HepG2 (cell line): ENCODE measurements around the gene ZNF83. TPM values are rescaled to one million over a fixed set of nuclear protein-coding genes. Genes with fewer than 3 reads are reported as not detected.

ENCODE experiments used
- ATAC-seq: fragments of 200-7000 bp; cut with Tn5 transposase; 3 replicates; pipeline ENCODE4 v1.9.1; 2020; ENCODE audit warnings: mild to moderate bottlenecking, moderate library complexity
- BruUV-seq: library from RNA; stranded (reverse); fragments of 400-500 nt; replicated peaks from 2 replicates; lab custom pipeline; 2021; lab: Mats Ljungman, UMichigan
- CTCF ChIA-PET: fragments of 300-600 bp; formaldehyde crosslinking; extraction: SDS; loops from one replicate; lab custom pipeline; 2021; ENCODE audit warnings: low total read pairs, inconsistent platforms, low intra/inter-chr PET ratio; lab: Yijun Ruan, JAX
- POLR2A ChIA-PET: fragments of 350-600 bp; sonication (Branson Sonifier 250); formaldehyde crosslinking; loops from one replicate; lab custom pipeline; 2020; ENCODE audit warnings: antibody characterized with exemption, inconsistent platforms; lab: Yijun Ruan, JAX
- DNase-seq: peaks from one replicate; pipeline ENCODE4 v3.0.0-alpha.2; 2015; ENCODE audit warnings: low spot score
- FAIRE-seq: peaks from 3 replicates; lab custom pipeline; 2011; peaks lifted over from hg19 to GRCh38; lab: Jason Lieb, UNC
- H2AFZ ChIP-seq: one replicate; pipeline ENCODE4 v1.6.1; 2011; ENCODE audit warnings: low read length, inconsistent platforms
- H3K27ac ChIP-seq: fragments of 300-600 bp; 3 replicates; pipeline ENCODE4 v1.8.0; 2011; ENCODE audit warnings: mixed run types, mild to moderate bottlenecking, mixed read lengths, low read length, inconsistent platforms; ENCODE audit not compliant: insufficient read depth; ENCODE audit errors: extremely low read length
- H3K27me3 ChIP-seq, 2 experiments: fragments of 200-600 bp in 1 of 2; 2 replicates in 1 of 2; 3 replicates in 1 of 2; pipeline versions ENCODE4 v1.6.0 to v1.8.0; 2011; ENCODE audit warnings: low read length in 2 of 2, mild to moderate bottlenecking in 2 of 2, moderate library complexity in 2 of 2, inconsistent platforms in 1 of 2; ENCODE audit not compliant: insufficient read depth in 2 of 2, control insufficient read depth in 1 of 2
- H3K36me3 ChIP-seq, 2 experiments: fragments of 200-600 bp in 1 of 2; replicated peaks in 1 of 2; 2 replicates in 1 of 2; 3 replicates in 1 of 2; pipeline versions ENCODE4 v1.5.1 to v1.8.0; 2011; ENCODE audit warnings: low read length in 2 of 2, inconsistent platforms in 1 of 2; ENCODE audit not compliant: insufficient read depth in 2 of 2, control insufficient read depth in 1 of 2
- H3K4me1 ChIP-seq: 2 replicates; pipeline ENCODE4 v1.5.1; 2012; ENCODE audit warnings: low read length, inconsistent platforms; ENCODE audit not compliant: insufficient read depth
- H3K4me2 ChIP-seq: 2 replicates; pipeline ENCODE4 v1.6.0; 2011; ENCODE audit warnings: low read depth, low read length, inconsistent platforms
- H3K4me3 ChIP-seq, 3 experiments: fragments of 200-600 bp in 1 of 3; sonication (generic), shearing (Covaris generic) in 1 of 3; replicated peaks in 1 of 3; 2 replicates each; pipeline ENCODE4 v1.5.1; 2011 to 2016; ENCODE audit warnings: low read length in 3 of 3, inconsistent platforms in 2 of 3, low read depth in 2 of 3, mild to moderate bottlenecking in 2 of 3, control low read depth in 1 of 3, mixed read lengths in 1 of 3; ENCODE audit not compliant: insufficient read depth in 1 of 3
- H3K79me2 ChIP-seq: one replicate; pipeline ENCODE4 v1.6.1; 2011; ENCODE audit warnings: low read length, inconsistent platforms; ENCODE audit not compliant: insufficient read depth
- H3K9ac ChIP-seq: 2 replicates; pipeline ENCODE4 v1.6.0; 2011; ENCODE audit warnings: mild to moderate bottlenecking, low read depth, low read length, inconsistent platforms; ENCODE audit not compliant: insufficient read depth
- H3K9me3 ChIP-seq: 2 replicates; pipeline ENCODE4 v1.5.1; 2012; ENCODE audit warnings: mild to moderate bottlenecking, low read length
- H4K20me1 ChIP-seq: 2 replicates; pipeline ENCODE4 v1.6.0; 2011; ENCODE audit warnings: inconsistent platforms, mild to moderate bottlenecking, low read length, moderate library complexity; ENCODE audit not compliant: insufficient read depth
- EP300 ChIP-seq, 3 experiments: sonication (generic) in 1 of 3; formaldehyde crosslinking in 1 of 3; IDR thresholded peaks; 2 replicates each; pipeline versions ENCODE4 v1.5.1 to v1.6.1; 2011 to 2020; ENCODE audit warnings: low read depth in 2 of 3, low read length in 2 of 3, borderline replicate concordance in 1 of 3, improper control_type of control experiment in 1 of 3, mild to moderate bottlenecking in 1 of 3, missing genetic modification reagents in 1 of 3, moderate library complexity in 1 of 3
- GABPA ChIP-seq, 2 experiments: IDR thresholded peaks; 2 replicates each; pipeline ENCODE4 v1.6.1; 2011 to 2016; ENCODE audit warnings: low read depth in 2 of 2, low read length in 1 of 2, missing biosample characterization in 1 of 2, missing genetic modification characterization in 1 of 2
- KLF6 ChIP-seq: IDR thresholded peaks from 2 replicates; pipeline ENCODE4 v1.8.0; 2016; ENCODE audit warnings: missing biosample characterization, missing genetic modification reagents
- XRCC5 ChIP-seq: fragments of 200-400 bp; formaldehyde crosslinking; optimal IDR thresholded peaks from 2 replicates; pipeline ENCODE3; 2017; ENCODE audit warnings: mild to moderate bottlenecking, low read length
- ZFX ChIP-seq: sonication (generic); formaldehyde crosslinking; IDR thresholded peaks from 2 replicates; pipeline ENCODE4 v1.4.0; 2020; ENCODE audit warnings: mild to moderate bottlenecking, low read depth, missing genetic modification reagents, moderate library complexity
- ZNF263 ChIP-seq: sonication (generic); formaldehyde crosslinking; IDR thresholded peaks from 2 replicates; pipeline ENCODE4 v1.4.0; 2020; ENCODE audit warnings: missing genetic modification reagents
- ZNF687 ChIP-seq: sonication (generic); formaldehyde crosslinking; IDR thresholded peaks from 2 replicates; pipeline ENCODE4 v1.5.1; 2020; ENCODE audit warnings: mild to moderate bottlenecking, missing genetic modification reagents, moderate library complexity
- ZNF775 ChIP-seq: sonication (generic); formaldehyde crosslinking; IDR thresholded peaks from 2 replicates; pipeline ENCODE4 v1.4.0; 2020; ENCODE audit warnings: missing genetic modification reagents, mild to moderate bottlenecking, moderate library complexity, borderline replicate concordance
- ZZZ3 ChIP-seq: sonication (generic); formaldehyde crosslinking; IDR thresholded peaks from 2 replicates; pipeline ENCODE4 v1.4.0; 2020; ENCODE audit warnings: missing genetic modification reagents, mild to moderate bottlenecking, borderline replicate concordance
- WGBS: methylation state at CpG from one replicate; pipeline ENCODE4 v1.1.6; 2017; ENCODE audit warnings: low lambda C conversion rate; 5-methylcytosine and 5-hydroxymethylcytosine counted together
- in situ Hi-C: cut with HindIII; loops from 2 replicates; pipeline ENCODE4 v1.10.0; 2017; ENCODE audit warnings: low pct_unique_long_range_greater_than_20kb; ENCODE audit not compliant: extremely low pct_ligation_motif_present
- intact Hi-C: fragments of 100-400 bp; cut with micrococcal nuclease; formaldehyde crosslinking; loops from one replicate; pipeline ENCODE4 v1.10.0; 2022; ENCODE audit not compliant: unreplicated experiment
- polyA plus RNA-seq, 8 experiments: library from polyadenylated mRNA; depleted of rRNA in 3 of 8; stranded (reverse) in 7 of 8; unstranded in 1 of 8; fragments of >200 nt; fragmentation: Illumina TruSeq in 4 of 8; extraction: Trizol in 4 of 8; gene quantifications; 2 replicates each; pipeline versions ENCODE4 v1.2.1 to v1.2.3, GENCODE V29; 2011 to 2016; ENCODE audit warnings: low read depth in 4 of 8, missing spikeins in 1 of 8, mixed read lengths in 1 of 8; ENCODE audit not compliant: insufficient read depth in 1 of 8
- total RNA-seq, 5 experiments: library from RNA; depleted of rRNA; stranded (reverse); fragments of >200 nt; fragmentation: Illumina TruSeq; extraction: Trizol; gene quantifications; 2 replicates each; pipeline ENCODE4 v1.2.3, GENCODE V29; 2016; ENCODE audit warnings: low read depth in 1 of 5
- TF ChIP-seq, protein P1 (sequence below): sonication (generic); formaldehyde crosslinking; IDR thresholded peaks from 2 replicates; pipeline ENCODE4 v1.5.1; 2020; ENCODE audit warnings: mild to moderate bottlenecking, missing genetic modification reagents
- TF ChIP-seq, protein P2 (sequence below): sonication (generic); formaldehyde crosslinking; IDR thresholded peaks from 2 replicates; pipeline ENCODE4 v1.4.0; 2020; ENCODE audit warnings: mild to moderate bottlenecking, missing genetic modification reagents

ZNF83 gene
- total and polyA plus RNA-seq, 2 of the 13 experiments (the other 11 are each of a cell fraction or from before 2014, with no cell fraction given): 20.4 to 44.5 TPM

DNA sequence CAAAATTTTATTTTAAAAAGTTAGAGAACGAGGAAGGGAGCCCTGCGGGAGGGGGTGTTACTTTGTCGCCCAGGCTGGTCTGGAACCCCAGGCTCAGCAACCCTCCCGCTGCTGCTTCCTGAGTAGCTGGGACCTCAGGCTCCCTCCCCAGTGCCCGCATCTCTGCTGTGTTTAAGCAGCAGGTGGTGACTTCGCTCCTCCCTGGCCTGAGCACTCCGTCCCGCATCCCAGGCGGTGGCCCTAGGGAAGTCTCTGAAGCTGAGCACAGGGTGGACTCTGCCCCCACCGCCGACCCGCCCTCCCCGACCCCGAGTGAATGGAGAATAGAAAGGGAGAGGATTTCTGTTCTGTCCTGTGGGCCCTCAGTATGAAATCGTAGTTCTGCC is 37.5 kb downstream of the ZNF83 start:
- peak overlapping the region; percentile 82 for H3K27ac ChIP-seq
- peak overlapping the region; percentile 49; the same call in 1 of the 2 replicates for H3K9ac ChIP-seq
- ATAC-seq: peak; percentile 71
- DNase-seq: peak; percentile 54
- TF ChIP-seq KLF6 (CRISPR knock-in tag): 0 out of 2 replicates have a peak, but pooled peaks have one; percentile 39
- TF ChIP-seq EP300 (IDR thresholded peaks at IDR 0.05; ENCODE audit: low read depth in 2 of 2, low read length in 2 of 2): no peak
- no peak for TF ChIP-seq EP300 (CRISPR knock-in tag; IDR thresholded peaks at IDR 0.05; ENCODE audit: borderline replicate concordance)
- no peak for TF ChIP-seq ZZZ3
- no peak for TF ChIP-seq XRCC5
- 0 out of 2 replicates have a peak, but pooled peaks have one; percentile 24 for TF ChIP-seq GABPA (IDR thresholded peaks at IDR 0.05; ENCODE audit: low read depth, low read length)
- no peak for TF ChIP-seq GABPA (CRISPR knock-in tag; IDR thresholded peaks at IDR 0.05; ENCODE audit: low read depth)
- TF ChIP-seq ZNF263 (CRISPR knock-in tag): peak; percentile 99
- TF ChIP-seq, protein P1, sequence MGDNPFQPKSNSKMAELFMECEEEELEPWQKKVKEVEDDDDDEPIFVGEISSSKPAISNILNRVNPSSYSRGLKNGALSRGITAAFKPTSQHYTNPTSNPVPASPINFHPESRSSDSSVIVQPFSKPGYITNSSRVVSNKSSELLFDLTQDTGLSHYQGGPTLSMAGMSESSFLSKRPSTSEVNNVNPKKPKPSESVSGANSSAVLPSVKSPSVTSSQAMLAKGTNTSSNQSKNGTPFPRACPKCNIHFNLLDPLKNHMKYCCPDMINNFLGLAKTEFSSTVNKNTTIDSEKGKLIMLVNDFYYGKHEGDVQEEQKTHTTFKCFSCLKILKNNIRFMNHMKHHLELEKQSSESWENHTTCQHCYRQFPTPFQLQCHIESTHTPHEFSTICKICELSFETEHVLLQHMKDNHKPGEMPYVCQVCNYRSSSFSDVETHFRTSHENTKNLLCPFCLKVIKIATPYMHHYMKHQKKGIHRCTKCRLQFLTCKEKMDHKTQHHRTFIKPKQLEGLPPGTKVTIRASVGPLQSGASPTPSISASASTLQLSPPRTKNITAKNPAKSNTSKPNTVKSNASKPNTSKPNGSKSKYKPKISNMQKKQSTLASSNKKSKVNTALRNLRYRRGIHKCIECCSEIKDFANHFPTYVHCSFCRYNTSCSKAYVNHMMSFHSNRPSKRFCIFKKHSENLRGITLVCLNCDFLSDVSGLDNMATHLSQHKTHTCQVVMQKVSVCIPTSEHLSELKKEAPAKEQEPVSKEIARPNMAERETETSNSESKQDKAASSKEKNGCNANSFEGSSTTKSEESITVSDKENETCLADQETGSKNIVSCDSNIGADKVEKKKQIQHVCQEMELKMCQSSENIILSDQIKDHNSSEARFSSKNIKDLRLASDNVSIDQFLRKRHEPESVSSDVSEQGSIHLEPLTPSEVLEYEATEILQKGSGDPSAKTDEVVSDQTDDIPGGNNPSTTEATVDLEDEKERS (CRISPR knock-in tag): no peak
- peak; percentile 36; the same call in 1 of the 2 replicates for TF ChIP-seq ZNF687 (CRISPR knock-in tag)
- no peak for TF ChIP-seq ZNF775 (CRISPR knock-in tag)
- TF ChIP-seq ZFX (CRISPR knock-in tag): peak; percentile 1; the same call in 1 of the 2 replicates
- TF ChIP-seq, protein P2, sequence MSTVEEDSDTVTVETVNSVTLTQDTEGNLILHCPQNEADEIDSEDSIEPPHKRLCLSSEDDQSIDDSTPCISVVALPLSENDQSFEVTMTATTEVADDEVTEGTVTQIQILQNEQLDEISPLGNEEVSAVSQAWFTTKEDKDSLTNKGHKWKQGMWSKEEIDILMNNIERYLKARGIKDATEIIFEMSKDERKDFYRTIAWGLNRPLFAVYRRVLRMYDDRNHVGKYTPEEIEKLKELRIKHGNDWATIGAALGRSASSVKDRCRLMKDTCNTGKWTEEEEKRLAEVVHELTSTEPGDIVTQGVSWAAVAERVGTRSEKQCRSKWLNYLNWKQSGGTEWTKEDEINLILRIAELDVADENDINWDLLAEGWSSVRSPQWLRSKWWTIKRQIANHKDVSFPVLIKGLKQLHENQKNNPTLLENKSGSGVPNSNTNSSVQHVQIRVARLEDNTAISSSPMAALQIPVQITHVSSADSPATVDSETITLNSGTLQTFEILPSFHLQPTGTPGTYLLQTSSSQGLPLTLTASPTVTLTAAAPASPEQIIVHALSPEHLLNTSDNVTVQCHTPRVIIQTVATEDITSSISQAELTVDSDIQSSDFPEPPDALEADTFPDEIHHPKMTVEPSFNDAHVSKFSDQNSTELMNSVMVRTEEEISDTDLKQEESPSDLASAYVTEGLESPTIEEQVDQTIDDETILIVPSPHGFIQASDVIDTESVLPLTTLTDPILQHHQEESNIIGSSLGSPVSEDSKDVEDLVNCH: no peak
- H3K36me3 ChIP-seq: no peaks in the 10 kb centered on the region; a peak in 1 of 5 replicates
- H4K20me1 ChIP-seq: no peaks in the 10 kb centered on the region
- H2AFZ ChIP-seq: no peak overlapping the region
- 18% methylated on average over 15 of the region's 15 CpGs for WGBS
- H3K9me3 ChIP-seq: peaks cover 48% of the 10 kb centered on the region
- no peak for FAIRE-seq
- BruUV-seq: TSS peak; percentile 82
- H3K4me2 ChIP-seq: peak overlapping the region; percentile 63
- peak overlapping the region; percentile 41 to 73 (median 71); a peak in 5 of 6 replicates for H3K4me3 ChIP-seq
- peaks cover 9% of the 10 kb centered on the region for H3K79me2 ChIP-seq
- intact Hi-C loops (loop anchor here (1.0 to 2.0 kb wide), 2 partner anchors 28 to 73 kb away; partner anchors contain the start of gene ZNF808), in situ Hi-C loops (no loop called here)
- no peaks in the 10 kb centered on the region for H3K27me3 ChIP-seq
- ChIA-PET CTCF (no interaction called here), POLR2A (interaction anchor here (0.7 kb wide), 1 partner anchor 74 kb away, joined by 5 read pairs; no protein-coding TSS in a partner anchor)
- H3K4me1 ChIP-seq: peaks cover 17% of the 10 kb centered on the region
